Peyer's patch (tissue), 4 donors: ENCODE results near the gene BCAS1. TPM values are rescaled to one million over a fixed set of nuclear protein-coding genes. Genes with fewer than 3 reads are reported as not detected.

Experiments used
- DNase-seq, 3 donors: peaks; one replicate each; pipeline ENCODE4 v3.0.0-alpha.2; 2017 to 2019
- H3K27ac ChIP-seq, 4 donors: fragments of 200-600 bp; sonication (generic); one replicate each; pipeline ENCODE4 v1.5.1; 2016 to 2019
- H3K27me3 ChIP-seq, 2 donors: fragments of 200-600 bp; sonication (generic); one replicate each; pipeline ENCODE4 v1.5.1; 2019
- H3K36me3 ChIP-seq, 3 donors: fragments of 200-600 bp; sonication (generic); one replicate each; pipeline ENCODE4 v1.5.1; 2016 to 2019
- H3K4me1 ChIP-seq, 4 donors: fragments of 200-600 bp; sonication (generic); one replicate each; pipeline ENCODE4 v1.5.1; 2016 to 2019
- H3K4me3 ChIP-seq, 4 donors: fragments of 200-600 bp; sonication (generic); 1 replicate in 3 of 4; 2 replicates in 1 of 4; pipeline ENCODE4 v1.5.1; 2016 to 2019; ENCODE audit warnings: mild to moderate bottlenecking in 1 of 4
- H3K9me3 ChIP-seq, 4 donors: fragments of 200-600 bp; sonication (generic); one replicate each; pipeline ENCODE4 v1.5.1; 2016 to 2019; ENCODE audit warnings: mild to moderate bottlenecking in 1 of 4
- CTCF ChIP-seq, 6 experiments: fragments of 450-650 bp in 4 of 6; fragments of 200-600 bp in 2 of 6; sonication (generic) in 1 of 6; IDR thresholded peaks; one replicate each; pipeline ENCODE4 v1.5.1; 2017 to 2019; ENCODE audit warnings: antibody characterized with exemption in 6 of 6, mild to moderate bottlenecking in 3 of 6, moderate library complexity in 1 of 6
- POLR2A ChIP-seq, 2 donors: fragments of 450-650 bp; IDR thresholded peaks; one replicate each; pipeline ENCODE4 v1.5.1; 2017; ENCODE audit warnings: antibody characterized with exemption in 2 of 2, mild to moderate bottlenecking in 2 of 2, moderate library complexity in 2 of 2
- total RNA-seq, 4 donors: library from RNA; depleted of rRNA; stranded (reverse); fragments of >200 nt; gene quantifications; one replicate each; pipeline ENCODE4 v1.1.0, GENCODE V29; 2016

Gene BCAS1
- total RNA-seq, 4 donors from 2014 or later = 21.5 to 58.1 (median 43.2) TPM

GRCh38 chr20:53926428-53927028 lies 143.9 kb downstream of the BCAS1 start:
- Histone ChIP-seq H3K36me3 (no peaks in the 10 kb centered on the region), H3K4me3 (no peak overlapping the region), H3K27ac (peak overlapping the region; percentile 7 to 77 (median 54)), H3K4me1 (peaks cover 0 to 2% (median 0%) of the 10 kb centered on the region in 4 donors), H3K27me3 (no peaks in the 10 kb centered on the region), H3K9me3 (no peaks in the 10 kb centered on the region)
- DNase-seq = peak in 2 of 3 donors; percentile 65 to 78
- TF ChIP-seq POLR2A (IDR thresholded peaks at IDR 0.05) = peak in 1 of 2 donors; percentile 28
- no peak for TF ChIP-seq CTCF (IDR thresholded peaks at IDR 0.05)

GRCh38 chr20:53925651-53926401 lies 144.6 kb downstream of the BCAS1 start:
- no peak overlapping the region for H3K4me3 ChIP-seq
- H3K36me3 ChIP-seq = no peaks in the 10 kb centered on the region
- H3K9me3 ChIP-seq = no peaks in the 10 kb centered on the region
- DNase-seq = peak in 1 of 3 donors; percentile 42
- no peak for TF ChIP-seq POLR2A (IDR thresholded peaks at IDR 0.05)
- TF ChIP-seq CTCF (IDR thresholded peaks at IDR 0.05) = no peak
- H3K27ac ChIP-seq = peak overlapping the region; percentile 7 to 77 (median 38)
- H3K27me3 ChIP-seq = no peaks in the 10 kb centered on the region
- peaks cover 0 to 2% (median 0%) of the 10 kb centered on the region in 4 donors for H3K4me1 ChIP-seq

- no peaks in the 10 kb centered on the region for H3K9me3 ChIP-seq
- no peaks in the 10 kb centered on the region for H3K36me3 ChIP-seq
- no peak for TF ChIP-seq CTCF (IDR thresholded peaks at IDR 0.05)
- TF ChIP-seq POLR2A (IDR thresholded peaks at IDR 0.05) = no peak
- H3K27ac ChIP-seq = peak overlapping the region in 3 of 4 donors; percentile 2 to 78 (median 6)
- H3K27me3 ChIP-seq = no peaks in the 10 kb centered on the region
- no peak overlapping the region for H3K4me3 ChIP-seq
- peak in 2 of 3 donors; percentile 12 to 36 for DNase-seq
- H3K4me1 ChIP-seq = peaks cover 0 to 2% (median 0%) of the 10 kb centered on the region in 4 donors
These were observed 146.6 kb downstream of the BCAS1 start for GRCh38 chr20:53923566-53924369.

GRCh38 chr20:53922901-53923314 lies 147.5 kb downstream of the BCAS1 start:
- DNase-seq = peak in 2 of 3 donors; percentile 20 to 51
- TF ChIP-seq POLR2A (IDR thresholded peaks at IDR 0.05) (no peak), CTCF (IDR thresholded peaks at IDR 0.05) (no peak)
- H3K9me3 ChIP-seq = no peaks in the 10 kb centered on the region
- no peak overlapping the region for H3K4me3 ChIP-seq
- H3K27ac ChIP-seq = peak overlapping the region in 2 of 4 donors; percentile 30 to 78
- no peaks in the 10 kb centered on the region for H3K36me3 ChIP-seq
- peaks cover 0 to 2% (median 0%) of the 10 kb centered on the region in 4 donors for H3K4me1 ChIP-seq
- no peaks in the 10 kb centered on the region for H3K27me3 ChIP-seq

GRCh38 chr20:53921443-53921973 lies 148.9 kb downstream of the BCAS1 start:
- H3K27me3 ChIP-seq = no peaks in the 10 kb centered on the region
- DNase-seq = peak in 1 of 3 donors; percentile 41

More at GRCh38 chr20:53921443-53921973, 148.9 kb downstream of the BCAS1 start:
- Histone ChIP-seq H3K9me3 (no peaks in the 10 kb centered on the region), H3K36me3 (no peaks in the 10 kb centered on the region), H3K27ac (peak overlapping the region in 1 of 4 donors; percentile 78), H3K4me3 (no peak overlapping the region), H3K4me1 (peaks cover 0 to 7% (median 4%) of the 10 kb centered on the region in 4 donors)
- no peak for TF ChIP-seq CTCF (IDR thresholded peaks at IDR 0.05)
- TF ChIP-seq POLR2A (IDR thresholded peaks at IDR 0.05) = no peak
